ENCODE data around the gene RXRG.

GRCh38 chr1:165486663-165487062 is 41.7 kb upstream of the RXRG start:
- TF ChIP-seq CTCF (IDR thresholded peaks at IDR 0.05; ENCODE audit: low read length): no peak
- no peak for TF ChIP-seq EZH2 (IDR thresholded peaks at IDR 0.05; ENCODE audit: borderline replicate concordance, low read length)
